GM12872 (cell line): Measurements from ENCODE around the gene WDR59.

ENCODE experiments used
- CTCF ChIP-seq: IDR thresholded peaks from 3 replicates; pipeline ENCODE4 v1.5.1; 2011; ENCODE audit warnings: low read depth, mild to moderate bottlenecking, low read length, moderate library complexity; ENCODE audit not compliant: insufficient read depth

The WDR59 gene

DNA sequence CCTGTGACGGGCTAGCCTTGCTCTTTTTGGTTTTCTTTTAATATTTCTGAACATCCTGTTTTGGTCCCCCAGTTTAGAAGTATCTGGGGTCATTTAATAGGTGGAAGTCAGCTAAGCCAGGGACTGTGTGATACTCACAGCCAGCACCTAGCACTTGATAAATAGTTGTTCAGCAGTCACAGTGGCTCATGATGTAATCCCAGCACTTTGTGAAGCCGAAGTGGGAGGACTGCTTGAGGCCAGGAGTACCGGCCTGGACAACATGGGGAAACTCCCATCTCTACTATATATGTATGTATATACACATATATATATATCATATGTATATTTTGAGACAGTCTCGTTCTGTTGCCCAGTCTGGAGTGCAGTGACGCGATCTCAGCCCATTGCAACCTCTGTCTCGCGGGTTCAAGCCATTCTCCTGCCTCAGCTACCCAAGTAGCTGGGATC is 12.1 kb upstream of the WDR59 start:
- TF ChIP-seq CTCF, result no peak

- no peak for TF ChIP-seq CTCF
Observed at GRCh38 chr16:74995986-74996385, 11.1 kb upstream of the WDR59 start.

GRCh38 chr16:74991593-74992403 is 6.9 kb upstream of the WDR59 start:
- no peak for TF ChIP-seq CTCF

DNA sequence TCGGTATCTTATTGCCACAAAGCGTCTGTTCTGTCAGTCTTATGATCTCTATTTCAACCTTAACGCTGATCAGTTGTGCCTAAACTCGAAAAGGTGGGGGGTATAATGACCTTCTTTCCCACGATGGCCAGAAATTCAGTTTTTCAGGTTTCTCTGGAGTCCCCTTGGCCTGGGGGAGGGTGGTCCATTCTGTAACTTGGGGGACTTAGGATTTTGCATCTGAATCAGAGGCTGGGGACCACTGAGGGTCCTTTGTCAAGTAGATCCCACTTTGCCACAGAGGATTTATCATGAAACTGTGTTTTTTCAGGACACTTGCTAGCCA is 6.3 kb upstream of the WDR59 start:
- no peak for TF ChIP-seq CTCF

DNA sequence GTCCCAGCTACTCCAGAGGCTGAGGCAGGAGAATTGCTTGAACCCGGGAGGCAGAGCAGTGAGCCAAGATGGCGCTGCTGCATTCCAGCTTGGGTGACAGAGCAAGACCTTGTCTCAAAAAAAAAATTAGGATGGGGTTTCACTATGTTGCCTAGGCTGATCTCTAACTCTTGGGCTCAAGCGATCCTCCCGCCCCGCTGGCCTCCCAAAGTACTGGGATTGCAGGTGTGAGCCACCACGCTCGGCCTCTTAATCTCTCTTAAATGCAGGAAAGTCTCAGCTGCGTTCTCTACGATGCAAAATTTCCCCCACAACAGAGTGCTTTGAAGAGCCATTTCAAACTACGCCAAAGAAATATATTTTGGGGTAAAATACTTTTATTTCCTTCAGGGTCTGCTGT is 5.9 kb upstream of the WDR59 start:
- no peak for TF ChIP-seq CTCF

- no peak for TF ChIP-seq CTCF
Observed at GRCh38 chr16:74987027-74987681, 2.2 kb upstream of the WDR59 start.

DNA sequence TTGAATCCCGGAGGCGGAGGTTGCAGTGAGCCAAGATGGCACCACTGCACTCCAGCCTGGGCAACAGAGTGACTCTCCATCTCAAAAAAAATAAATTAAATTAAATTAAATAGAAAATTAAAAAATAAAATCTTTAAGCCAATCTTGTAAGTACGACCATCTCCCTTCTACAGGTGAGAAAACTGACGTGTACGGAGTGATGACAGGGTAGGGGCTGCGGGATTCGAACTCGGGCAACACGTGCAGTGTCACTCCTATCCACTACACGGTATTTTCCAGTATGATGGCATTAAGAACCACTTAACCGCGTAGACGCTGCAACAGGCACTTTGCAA is 762 bp downstream of the WDR59 start:
- no peak for TF ChIP-seq CTCF
